Activated CD8-positive, alpha-beta memory T cell treated with anti-CD3 and anti-CD28 coated beads, Interleukin-2, amount 50 U/mL, for 4 hours (primary cell): ENCODE measurements around the gene ZBTB44.

Source experiments
- DNase-seq: peaks from one replicate; pipeline ENCODE4 v3.0.0-alpha.2; 2020

The ZBTB44 gene

DNA sequence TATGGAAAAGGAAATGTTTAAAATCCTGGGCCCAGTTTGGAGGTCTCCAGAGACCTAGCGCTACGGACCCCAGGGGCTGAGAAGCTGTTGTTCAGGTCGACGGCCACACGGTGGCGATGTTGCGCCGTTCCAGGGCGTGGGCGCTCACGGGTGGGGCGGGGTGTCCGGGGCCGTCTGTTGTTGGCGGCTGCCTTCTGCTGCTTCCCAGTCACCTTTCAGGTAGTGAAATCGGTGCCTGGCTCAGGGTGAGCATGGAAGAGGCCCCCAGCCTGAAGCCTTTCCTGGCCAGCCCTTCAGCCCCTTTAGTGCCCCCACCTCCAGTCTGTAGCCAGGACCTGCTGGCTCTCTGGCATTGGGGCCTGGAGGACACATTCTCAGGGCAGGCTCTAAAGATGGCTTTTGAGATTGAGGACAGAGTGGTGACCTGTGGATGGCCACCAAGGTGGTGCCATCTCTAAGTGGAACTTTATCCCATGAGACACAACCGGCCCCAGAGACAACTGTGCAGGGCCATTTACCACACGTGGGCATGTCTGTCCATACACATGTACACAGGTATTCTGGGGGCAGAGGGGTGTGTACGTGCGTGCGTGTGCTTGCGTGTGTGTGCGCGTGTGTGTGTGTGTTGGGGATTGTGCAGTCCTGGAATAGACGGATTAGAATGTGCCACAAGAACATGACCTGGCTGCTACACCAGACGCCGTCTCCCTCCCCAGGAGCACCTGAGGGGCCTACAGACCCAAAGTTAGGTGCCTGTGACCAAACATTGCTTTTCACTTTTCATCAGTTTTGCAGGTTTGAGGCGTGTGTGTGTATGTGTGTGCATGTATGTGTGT is 101.4 kb downstream of the ZBTB44 start:
- DNase-seq = peak; percentile 77

DNA sequence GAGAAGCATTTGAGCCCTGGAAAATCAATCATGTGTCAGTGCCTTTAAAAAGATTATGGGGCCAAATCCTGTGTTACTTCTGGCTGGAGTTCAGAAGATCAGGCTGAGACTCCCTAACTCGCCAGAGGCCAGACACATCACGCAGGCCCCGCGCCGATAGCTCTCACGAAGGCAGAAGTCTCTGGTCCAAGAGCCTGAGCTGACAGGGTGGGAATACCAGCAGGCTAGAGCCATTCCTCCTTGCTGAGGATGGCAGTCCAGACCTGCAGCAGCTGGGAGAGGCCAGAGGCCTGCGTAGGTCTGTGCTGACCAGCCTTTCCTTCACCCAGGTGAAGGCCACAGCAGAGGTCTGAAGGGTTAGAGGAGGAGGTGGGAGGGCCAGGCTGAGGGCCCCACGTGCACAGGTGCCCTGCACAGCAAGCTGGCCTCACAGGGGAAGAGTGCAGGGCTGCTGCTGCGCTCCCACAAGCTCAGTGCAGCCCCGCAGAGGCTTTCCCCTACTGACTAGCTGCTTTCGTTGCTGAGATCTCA is 102.2 kb downstream of the ZBTB44 start:
- DNase-seq = no peak

DNA sequence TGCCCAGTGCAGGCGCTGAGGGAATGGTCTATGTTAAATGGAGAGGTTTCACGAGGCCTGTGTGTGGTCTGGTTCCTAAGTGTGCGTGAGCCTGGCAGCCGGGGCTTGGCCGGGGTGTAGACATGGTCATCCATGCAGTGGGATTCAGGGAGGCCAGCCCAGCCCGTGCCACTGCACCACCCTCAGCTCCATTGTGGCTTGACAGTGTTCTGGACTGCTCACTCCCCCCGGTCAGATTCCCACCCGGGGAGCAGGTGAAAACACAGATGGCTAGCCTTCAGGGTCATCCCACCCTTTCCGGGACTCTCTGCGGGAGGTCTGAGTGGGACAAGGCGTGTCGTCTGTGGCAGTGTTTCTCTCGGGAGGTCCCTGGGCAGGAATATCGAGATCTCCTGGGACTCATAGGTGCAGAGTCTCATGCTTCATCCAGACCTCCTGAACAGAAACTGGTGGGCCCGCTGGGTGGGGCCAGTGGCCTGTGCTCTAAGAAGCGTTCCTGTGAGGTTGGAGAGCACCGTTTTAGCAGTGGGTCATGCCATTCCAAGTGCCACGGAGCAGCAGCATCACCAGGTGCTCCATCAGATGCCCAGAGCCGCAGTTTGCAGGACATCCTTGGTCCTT is 102.8 kb downstream of the ZBTB44 start:
- no peak for DNase-seq

DNA sequence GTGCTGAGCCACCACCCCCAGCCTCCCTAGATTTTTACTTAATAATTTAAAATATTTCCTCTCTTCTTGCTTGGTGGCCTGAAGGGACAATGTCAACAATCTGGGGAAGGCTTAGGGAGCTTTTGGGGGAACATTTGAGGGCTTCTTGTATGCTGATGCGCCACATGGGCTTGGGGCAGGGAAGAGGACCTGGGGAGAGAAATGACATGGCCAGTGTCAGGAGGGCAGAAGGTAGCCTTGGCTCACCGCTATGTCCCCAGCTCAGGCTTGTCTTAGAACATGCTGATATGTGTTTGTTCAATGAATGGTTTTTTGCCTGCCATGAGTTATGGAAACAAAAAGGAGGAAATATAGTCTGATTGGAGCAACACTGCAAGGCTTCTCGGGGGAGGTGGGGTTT is 103.6 kb downstream of the ZBTB44 start:
- no peak for DNase-seq

DNA sequence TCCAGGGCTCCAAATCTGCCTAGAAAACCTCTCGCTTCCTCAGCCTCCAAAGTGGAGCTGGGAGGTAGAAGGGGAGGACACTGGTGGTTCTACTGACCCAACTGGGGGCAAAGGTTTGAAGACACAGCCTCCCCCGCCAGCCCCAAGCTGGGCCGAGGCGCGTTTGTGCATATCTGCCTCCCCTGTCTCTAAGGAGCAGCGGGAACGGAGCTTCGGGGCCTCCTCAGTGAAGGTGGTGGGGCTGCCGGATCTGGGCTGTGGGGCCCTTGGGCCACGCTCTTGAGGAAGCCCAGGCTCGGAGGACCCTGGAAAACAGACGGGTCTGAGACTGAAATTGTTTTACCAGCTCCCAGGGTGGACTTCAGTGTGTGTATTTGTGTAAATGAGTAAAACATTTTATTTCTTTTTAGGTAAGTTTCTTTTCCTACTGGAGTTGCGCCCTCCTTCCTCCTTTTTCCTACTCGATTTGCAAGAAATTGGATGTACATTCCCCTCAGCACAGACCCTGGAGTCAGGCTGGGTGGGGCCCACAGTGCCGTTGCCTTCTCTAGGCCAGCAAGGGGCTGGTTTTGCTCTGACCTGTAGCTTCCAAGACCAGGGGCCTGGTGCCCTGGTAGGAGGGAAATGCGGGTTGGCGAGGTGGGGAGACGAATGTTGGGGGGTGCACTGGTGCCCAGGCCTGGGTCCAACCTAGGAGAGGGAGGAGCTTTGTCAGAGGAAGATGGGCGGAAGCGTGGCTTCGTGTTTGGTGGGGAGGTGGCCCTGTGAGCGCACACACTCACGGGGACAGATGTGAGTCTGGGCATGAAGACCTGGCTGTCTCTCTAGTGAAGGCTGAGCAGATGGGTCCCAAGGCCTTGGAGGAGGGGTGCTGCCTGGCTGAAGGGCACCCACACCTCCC is 104.5 kb downstream of the ZBTB44 start:
- no peak for DNase-seq

DNA sequence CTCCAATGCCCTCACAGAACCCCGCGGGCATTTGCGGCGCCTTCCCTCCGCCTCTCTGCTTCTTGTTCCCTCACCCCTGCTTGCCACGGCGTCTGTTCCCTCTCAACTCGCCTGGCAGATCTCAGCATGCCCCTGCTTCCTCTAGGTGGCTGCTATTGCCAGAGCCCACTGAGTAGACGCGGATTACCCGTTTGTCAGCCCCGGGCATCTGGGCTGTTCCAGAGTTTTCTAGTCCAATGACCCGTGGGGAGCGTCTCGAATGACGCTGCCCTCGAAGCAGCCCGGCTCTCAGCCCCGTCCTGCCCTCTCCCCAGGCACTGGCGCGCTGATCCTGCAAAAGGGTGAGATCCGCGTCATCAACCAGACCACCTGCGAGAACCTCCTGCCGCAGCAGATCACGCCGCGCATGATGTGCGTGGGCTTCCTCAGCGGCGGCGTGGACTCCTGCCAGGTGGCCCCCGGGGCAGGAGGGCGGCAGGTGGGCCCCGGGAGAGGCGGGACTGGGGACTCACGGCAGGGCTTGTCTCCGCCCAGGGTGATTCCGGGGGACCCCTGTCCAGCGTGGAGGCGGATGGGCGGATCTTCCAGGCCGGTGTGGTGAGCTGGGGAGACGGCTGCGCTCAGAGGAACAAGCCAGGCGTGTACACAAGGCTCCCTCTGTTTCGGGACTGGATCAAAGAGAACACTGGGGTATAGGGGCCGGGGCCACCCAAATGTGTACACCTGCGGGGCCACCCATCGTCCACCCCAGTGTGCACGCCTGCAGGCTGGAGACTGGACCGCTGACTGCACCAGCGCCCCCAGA is 105.4 kb downstream of the ZBTB44 start:
- no peak for DNase-seq

DNA sequence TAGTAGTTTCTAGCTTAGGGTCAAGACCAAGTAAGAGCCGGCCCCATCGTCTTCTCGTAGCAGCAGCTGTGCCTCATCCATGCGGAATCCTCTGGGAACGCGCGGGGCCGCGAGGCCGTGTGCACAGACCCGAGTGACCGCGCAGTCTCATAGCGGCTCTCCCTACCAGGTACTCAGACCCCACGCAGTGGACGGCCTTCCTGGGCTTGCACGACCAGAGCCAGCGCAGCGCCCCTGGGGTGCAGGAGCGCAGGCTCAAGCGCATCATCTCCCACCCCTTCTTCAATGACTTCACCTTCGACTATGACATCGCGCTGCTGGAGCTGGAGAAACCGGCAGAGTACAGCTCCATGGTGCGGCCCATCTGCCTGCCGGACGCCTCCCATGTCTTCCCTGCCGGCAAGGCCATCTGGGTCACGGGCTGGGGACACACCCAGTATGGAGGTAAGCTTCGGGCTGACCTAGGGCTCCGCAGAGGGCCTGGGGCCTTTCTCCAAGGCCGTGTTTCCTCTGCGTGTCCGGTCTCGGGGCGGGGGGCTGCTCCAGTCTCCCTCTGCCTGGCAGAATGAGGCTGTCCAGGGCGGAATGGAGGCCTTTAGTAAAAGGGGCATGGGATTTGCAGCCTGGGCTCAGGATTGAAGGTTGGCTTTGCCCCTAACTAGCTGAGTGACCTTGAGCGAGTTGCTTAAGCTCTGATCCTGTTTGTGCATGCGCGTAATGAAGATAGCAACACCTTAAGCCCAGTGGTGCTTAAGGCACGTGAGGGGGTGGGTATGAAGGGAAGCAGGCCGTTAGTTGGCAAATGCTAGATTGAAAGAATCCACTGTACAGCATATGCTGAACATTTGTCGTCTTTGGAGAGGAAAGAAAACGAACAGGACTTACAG is 106.2 kb downstream of the ZBTB44 start:
- no peak for DNase-seq

DNA sequence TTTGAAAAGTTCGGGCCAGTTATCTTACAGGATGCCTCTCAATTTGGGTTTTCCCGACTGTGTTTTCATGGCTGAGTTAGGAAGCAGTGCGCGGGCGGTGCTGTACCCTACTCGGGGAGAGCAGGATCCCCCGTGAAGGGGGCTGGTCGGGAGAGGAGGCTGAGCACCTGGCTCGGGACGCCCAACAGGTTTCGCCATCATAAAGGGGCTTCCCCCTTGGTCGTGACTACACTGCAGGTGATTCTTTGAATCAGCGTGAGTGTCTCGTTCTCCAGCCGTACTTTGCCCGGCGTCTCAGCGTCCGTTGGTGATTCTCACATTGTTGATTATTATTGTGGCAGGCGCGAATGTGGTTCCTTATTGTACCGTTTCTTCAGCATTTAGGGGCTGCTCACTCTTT is 108.6 kb downstream of the ZBTB44 start:
- DNase-seq = no peak

DNA sequence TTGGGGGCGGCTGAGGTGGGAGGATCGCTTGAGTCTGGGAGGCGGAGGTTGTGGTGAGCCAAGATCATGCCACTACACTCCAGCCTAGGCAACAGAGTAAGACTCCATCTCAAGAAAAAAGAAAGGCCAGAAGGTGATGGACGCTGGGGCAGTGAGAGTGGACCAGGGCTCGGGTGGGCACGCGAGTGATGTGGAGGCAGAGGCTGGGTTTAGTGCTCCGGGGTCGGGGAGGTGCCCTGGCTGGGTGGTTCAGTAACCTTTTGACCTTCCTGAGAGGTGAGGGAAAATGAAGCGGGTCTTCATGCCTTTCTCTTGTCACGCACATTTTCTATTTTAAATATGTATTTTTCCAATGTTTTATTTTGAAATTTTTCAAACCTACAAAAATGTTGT is 110.0 kb downstream of the ZBTB44 start:
- no peak for DNase-seq

DNA sequence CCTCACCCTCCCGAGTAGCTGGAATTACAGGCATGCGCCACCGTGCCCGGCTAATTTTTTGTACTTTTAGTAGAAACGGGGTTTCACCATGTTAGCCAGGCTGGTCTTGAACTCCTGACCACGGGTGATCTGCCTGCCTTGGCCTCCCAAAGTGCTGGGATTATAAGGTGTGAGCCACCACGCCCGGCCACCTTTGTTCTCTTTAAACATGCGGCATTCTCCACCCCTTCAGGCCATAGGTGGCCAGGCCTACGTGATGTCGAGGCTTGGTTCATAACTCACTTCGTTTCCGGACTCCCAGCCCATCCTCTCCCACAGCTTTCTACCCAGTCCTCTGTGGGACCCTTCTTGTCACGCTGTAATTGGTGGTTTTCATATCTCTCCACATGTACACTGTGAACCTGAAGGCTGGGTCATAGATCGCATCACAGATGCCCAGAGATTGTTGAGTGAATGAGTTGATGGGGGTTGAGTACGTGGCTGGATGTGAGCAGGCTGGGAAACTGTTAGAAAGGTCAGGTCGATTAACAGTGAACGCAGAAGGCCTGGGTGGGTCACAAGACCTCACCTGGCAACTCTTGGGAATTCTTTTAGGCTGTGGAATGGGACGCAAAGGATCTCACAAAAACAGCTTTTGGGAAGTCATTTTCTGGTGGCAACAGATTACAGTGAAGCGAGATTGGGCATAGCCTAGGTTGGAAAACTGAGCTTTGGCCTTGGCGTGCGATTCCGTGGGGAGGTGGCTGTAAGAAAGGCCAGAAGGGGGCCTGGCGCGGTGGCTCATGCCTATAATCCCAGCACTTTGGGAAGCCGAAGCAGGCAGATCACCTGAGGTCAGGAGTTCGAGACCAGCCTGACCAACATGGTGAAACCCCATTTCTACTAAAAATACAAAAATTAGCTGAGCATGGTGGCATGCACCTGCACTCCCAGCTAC is 110.7 kb downstream of the ZBTB44 start:
- DNase-seq = no peak

DNA sequence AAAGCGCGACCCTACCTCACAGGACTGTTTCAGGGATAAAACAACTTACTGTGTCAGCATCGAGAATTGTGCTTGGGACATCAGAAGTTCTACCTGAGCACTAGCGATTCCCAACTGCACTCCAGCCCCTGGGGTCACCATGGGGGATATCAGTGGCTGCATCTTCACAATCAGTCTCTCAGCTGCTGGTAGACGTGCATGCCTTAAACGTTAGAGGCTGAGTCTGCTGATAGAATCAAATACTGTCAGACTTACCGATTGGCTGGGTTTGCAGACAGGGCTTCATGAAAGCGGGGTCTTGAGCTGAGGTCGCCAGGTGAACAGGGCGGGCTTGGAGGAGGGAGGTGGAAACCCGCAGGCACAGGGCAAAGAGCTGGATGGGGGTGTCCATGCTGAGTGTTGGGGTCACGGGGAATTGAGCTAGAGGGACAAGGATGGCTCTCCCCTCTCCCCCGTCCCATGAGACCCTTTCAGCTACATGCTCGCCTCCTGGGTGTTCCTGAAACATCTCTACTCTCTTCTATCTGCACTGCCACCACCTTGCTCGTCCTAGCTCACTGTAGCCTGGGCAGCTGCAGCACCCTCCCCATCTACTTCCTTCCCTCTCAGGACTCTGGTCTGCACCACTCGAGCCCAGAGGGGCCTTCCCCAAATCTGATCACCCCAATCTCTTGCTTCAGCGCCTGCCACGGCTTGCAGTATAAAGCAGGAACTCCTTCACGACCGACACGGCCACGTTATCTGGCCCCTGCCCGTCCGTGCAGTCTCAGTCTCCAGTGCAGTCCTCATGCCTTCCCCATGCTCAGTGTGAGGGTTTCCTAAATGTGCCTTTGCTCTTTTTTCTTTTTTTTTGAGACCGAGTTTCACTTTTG is 111.7 kb downstream of the ZBTB44 start:
- DNase-seq = no peak

DNA sequence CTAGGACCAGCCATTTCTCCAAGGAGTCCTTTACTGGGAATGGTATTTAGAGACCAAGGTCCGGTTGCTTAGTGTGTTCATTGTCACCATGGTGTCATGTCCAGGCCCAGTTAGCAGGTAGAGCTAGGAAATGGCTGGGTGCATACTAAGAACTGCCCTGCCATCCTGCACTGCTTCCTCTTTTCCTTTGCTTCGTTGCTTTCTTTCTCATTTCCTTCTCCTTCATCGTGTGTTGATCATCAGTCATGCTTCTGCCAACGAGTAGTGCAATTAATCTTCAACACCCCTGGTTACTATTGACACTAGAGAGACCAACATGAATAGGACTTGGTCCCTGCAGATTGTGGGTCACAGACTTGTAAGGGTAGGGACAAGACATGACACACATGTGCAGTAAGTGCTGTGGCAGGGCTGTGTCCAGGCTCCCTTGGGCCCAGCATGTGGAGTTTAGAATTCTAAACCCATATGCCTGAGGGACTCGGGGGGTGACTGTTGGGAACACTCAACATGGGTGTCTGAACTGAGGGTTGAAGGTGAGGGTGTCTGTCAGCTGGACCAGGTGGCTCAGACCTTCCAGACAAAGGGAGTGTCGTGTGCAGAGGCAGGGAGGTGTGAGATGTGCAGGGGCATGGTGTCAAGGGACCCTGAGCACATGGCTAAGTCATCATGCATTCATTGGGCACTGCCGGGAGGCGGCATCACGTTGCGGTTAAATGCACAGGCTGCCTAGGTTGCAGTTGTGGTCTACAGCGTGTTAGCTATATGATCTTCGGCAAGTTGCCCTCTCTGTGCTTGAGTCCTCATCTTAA is 112.5 kb downstream of the ZBTB44 start:
- no peak for DNase-seq

DNA sequence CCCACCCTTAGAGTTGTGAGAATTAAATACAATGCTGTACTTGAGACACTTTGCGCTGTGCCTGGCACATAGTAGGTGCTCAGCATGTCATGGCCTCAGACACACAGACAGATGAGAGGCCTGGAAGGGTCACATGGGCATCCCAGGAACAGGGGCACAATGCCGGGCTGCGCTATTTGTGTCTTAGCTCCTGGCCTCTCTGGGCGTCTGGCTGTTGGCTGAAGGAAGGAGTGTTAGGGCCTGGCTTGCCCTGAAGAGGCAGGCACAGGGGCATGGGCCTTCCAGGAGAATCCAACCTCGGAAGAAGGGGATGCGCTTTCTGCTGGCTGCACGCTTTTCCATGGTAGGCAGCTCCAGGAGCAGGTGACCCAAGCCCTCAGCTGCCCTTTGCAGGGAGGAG is 113.7 kb downstream of the ZBTB44 start:
- DNase-seq = no peak

DNA sequence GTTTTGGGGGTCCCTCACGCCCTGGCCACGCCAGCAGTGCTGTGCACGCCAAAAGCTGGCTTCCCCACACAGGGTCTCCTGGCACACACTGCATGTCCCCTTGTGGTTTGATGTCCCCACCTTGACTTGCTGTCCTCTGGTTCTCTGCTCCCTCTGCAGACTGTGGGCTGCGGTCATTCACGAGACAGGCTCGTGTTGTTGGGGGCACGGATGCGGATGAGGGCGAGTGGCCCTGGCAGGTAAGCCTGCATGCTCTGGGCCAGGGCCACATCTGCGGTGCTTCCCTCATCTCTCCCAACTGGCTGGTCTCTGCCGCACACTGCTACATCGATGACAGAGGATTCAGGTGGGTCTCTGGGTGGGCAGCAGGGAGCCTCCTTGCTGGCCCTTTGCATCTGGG is 114.9 kb downstream of the ZBTB44 start:
- no peak for DNase-seq

DNA sequence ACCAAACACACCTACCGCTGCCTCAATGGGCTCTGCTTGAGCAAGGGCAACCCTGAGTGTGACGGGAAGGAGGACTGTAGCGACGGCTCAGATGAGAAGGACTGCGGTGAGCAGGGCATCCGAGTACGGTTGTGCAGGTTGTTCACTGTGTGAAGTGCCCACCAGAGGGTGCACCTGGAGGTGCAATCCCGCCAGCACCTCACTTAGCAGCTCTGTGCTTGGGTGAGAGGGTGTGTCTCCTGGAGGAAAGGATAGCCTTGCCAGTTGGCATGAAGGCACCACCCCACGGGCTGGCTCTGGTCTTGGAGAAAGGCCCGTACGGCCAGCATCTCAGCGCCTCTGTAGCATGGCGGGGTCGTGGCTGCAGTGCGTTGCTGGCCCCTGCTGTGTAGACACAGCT is 115.8 kb downstream of the ZBTB44 start:
- no peak for DNase-seq

DNA sequence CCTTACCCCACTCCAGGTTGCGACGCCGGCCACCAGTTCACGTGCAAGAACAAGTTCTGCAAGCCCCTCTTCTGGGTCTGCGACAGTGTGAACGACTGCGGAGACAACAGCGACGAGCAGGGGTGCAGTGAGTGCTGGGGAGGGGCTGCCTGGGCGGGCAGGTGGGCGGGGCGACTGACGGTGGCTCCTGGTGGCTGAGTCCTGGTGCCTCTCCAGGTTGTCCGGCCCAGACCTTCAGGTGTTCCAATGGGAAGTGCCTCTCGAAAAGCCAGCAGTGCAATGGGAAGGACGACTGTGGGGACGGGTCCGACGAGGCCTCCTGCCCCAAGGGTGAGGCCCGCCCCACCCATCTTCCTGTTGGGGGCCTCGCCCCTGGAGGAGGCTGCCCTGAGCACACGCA is 116.4 kb downstream of the ZBTB44 start:
- no peak for DNase-seq

DNA sequence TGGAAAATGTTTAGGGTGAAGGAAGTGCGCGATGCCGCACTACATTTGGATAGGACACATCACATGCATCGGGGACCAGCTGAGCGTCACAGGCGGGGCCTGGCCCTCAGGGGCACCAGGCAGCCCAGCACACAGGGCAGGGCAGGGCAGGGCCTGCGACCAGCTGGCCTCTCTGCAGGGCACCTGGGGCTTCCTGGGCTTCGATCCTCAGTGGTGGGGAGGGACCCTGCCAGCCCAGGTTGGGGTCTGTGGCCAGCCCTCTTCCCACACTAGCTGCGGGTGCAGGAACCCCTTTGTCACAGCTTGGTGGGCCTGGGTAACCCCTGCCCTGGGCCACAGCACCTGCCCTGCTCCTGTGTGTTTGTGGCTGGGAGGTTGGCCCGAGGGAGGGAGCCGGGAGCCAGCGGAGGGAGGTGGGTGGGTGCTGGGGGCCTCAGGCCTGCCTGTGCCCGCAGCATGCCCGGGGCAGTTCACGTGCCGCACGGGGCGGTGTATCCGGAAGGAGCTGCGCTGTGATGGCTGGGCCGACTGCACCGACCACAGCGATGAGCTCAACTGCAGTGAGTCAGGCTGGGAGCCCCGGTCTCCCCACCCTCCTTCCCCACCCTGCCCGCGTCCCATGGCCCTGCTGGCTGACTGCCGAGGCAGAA is 117.2 kb downstream of the ZBTB44 start:
- no peak for DNase-seq
